Spleen (tissue), 7 donors: ENCODE data around the gene TMEM175.

Source experiments
- POLR2A ChIP-seq, 3 donors: fragments of 450-650 bp; IDR thresholded peaks; one replicate each; pipeline ENCODE4 v1.5.1; 2017; ENCODE audit warnings: antibody characterized with exemption in 3 of 3, mild to moderate bottlenecking in 1 of 3
- POLR2AphosphoS5 ChIP-seq, 3 donors: sonication (generic); formaldehyde crosslinking; IDR thresholded peaks; one replicate each; pipeline ENCODE4 v1.5.1; 2017; ENCODE audit warnings: antibody characterized with exemption in 3 of 3
- TF ChIP-seq, protein P1 (sequence below), 11 experiments: fragments of 200-600 bp in 7 of 11; fragments of 450-650 bp in 4 of 11; sonication (generic) in 4 of 11; IDR thresholded peaks in 8 of 11; conservative IDR thresholded peaks in 3 of 11; 1 replicate in 7 of 11; 2 replicates in 4 of 11; pipeline versions ENCODE4 v1.4.0 to v1.8.0; 2016 to 2021; ENCODE audit warnings: antibody characterized with exemption in 11 of 11, inconsistent platforms in 4 of 11, mild to moderate bottlenecking in 1 of 11
- donor health status: DM: no; HTN: no; CAD: no; lungs with moderate emphysema.
- donor health status: DM: no; HTN: no; CAD: no.
- donor health status: DM: no; HTN: no; CAD: no.

DNA sequence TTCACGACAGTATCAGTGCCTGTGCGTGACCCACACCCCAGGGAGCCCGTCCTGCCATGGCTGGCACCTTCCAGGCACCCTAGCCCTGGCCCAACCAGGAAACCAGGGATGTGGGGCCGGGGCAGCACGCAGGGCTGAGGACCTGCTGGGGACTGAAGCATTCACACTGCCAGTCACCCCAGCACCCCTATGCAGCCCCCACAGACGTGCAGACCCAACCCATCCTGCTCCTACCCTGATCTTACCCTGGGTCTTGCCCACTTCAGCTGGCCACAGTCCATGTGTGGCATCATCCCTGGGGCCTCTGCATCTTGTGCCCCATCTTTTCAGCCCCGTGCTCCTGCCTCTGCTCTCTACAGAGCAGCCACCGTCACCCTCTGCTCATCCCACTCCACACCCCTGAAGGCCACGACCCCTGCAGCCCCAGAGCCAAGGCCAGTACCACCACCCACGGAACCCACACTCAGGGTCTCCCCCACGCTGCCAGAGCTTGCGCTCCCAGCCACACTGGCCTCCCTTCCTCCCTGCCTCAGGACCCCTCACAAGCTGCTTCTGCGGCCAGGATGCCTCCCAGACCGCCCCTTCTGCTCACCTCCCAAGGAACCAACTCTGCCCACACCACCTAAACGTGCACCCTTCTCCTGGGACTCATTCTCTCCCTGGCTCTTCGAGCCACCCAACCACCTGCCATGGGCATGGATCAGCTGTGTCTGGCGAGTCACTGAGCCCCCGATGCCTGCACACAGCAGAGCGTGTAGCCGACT is 25.7 kb upstream of the TMEM175 start:
- TF ChIP-seq POLR2A (IDR thresholded peaks at IDR 0.05) (no peak), POLR2AphosphoS5 (IDR thresholded peaks at IDR 0.05) (no peak)
- TF ChIP-seq, protein P1, sequence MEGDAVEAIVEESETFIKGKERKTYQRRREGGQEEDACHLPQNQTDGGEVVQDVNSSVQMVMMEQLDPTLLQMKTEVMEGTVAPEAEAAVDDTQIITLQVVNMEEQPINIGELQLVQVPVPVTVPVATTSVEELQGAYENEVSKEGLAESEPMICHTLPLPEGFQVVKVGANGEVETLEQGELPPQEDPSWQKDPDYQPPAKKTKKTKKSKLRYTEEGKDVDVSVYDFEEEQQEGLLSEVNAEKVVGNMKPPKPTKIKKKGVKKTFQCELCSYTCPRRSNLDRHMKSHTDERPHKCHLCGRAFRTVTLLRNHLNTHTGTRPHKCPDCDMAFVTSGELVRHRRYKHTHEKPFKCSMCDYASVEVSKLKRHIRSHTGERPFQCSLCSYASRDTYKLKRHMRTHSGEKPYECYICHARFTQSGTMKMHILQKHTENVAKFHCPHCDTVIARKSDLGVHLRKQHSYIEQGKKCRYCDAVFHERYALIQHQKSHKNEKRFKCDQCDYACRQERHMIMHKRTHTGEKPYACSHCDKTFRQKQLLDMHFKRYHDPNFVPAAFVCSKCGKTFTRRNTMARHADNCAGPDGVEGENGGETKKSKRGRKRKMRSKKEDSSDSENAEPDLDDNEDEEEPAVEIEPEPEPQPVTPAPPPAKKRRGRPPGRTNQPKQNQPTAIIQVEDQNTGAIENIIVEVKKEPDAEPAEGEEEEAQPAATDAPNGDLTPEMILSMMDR (IDR thresholded peaks at IDR 0.05 in 8 of 11, conservative IDR thresholded peaks at IDR 0.05 in 3 of 11), result no peak
